ENCODE data around the gene GPR18.

Gene GPR18

DNA sequence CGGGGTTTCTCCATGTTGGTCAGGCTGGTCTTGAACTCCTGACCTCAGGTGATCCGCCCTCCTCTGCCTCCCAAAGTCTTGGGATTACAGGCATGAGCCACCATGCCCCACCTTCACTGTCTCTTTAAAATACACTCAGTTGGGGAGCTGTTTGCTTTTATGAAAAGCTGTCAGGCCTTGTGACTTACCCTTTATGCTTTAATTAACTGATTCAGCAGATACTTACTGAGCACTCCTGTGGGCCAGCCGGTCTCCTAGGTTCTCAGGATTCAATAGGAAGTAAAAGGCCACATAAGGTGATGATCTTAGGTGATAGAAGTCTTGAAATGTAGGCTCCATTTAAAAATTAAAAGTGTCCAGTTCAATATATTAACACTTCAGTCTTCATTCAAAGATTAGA lies 50.0 kb downstream of the GPR18 start:
- no peak for DNase-seq (ENCODE audit: low spot score)

GRCh38 chr13:99207511-99207910 lies 50.7 kb downstream of the GPR18 start:
- DNase-seq (ENCODE audit: low spot score): no peak

DNA sequence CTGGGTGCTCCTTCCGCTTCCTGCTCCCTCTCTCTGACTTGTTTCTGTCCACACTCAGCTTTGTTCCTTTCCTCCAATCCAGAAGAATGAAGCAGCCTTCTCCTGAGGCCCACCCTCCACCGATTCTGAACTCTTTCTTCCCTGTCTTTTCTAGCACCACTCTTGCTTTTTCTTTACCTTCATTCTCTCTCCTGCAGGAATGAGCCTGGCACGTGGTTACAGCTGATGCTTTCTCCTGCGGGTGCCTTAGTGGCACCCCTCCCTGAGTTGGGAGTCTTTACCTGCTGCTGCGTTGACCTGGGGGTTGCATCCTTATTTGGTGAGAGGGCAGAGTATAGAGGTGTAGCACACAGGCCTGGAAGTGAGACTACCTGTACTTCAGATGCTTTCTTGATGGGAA lies 51.3 kb downstream of the GPR18 start:
- no peak for DNase-seq (ENCODE audit: low spot score)

GRCh38 chr13:99206226-99206625 lies 52.0 kb downstream of the GPR18 start:
- DNase-seq (ENCODE audit: low spot score): no peak

- DNase-seq (ENCODE audit: low spot score): no peak
Observed at GRCh38 chr13:99205621-99206220, 52.5 kb downstream of the GPR18 start.

Measured in activated CD4-positive, alpha-beta T cell treated with anti-CD3 and anti-CD28 coated beads, Interleukin-2, Interleukin-4, amounts not matched to agents 100 ng/mL and 50 ng/mL, durations not matched to agents 16 hours and 8 hours (primary cell).